Keratinocyte (primary cell): ENCODE results near the gene PLTP. TPM values are rescaled to one million over a fixed set of nuclear protein-coding genes. Genes with fewer than 3 reads are reported as not detected.
"Not testable (repeated sequence)": the region's sequence is repeated elsewhere in the genome, so short reads cannot be mapped to it uniquely, and the experiment has no call there.

Source experiments
- DNase-seq: peaks from one replicate; pipeline ENCODE4 v3.0.0-alpha.2; 2011; ENCODE audit warnings: low read depth, missing footprints, low spot score
- FAIRE-seq: peaks from 2 replicates; lab custom pipeline; 2011; peaks lifted over from hg19 to GRCh38; lab: Jason Lieb, UNC
- H2AFZ ChIP-seq: 2 replicates; pipeline ENCODE4 v1.6.0; 2012; ENCODE audit warnings: low read length, control low read depth, inconsistent platforms; ENCODE audit not compliant: control insufficient read depth
- H3K27ac ChIP-seq: 2 replicates; pipeline ENCODE4 v1.5.1; 2011; ENCODE audit warnings: low read length; ENCODE audit not compliant: control insufficient read depth, insufficient read depth
- H3K27me3 ChIP-seq: 3 replicates; pipeline ENCODE4 v1.6.0; 2011; ENCODE audit warnings: low read length; ENCODE audit not compliant: control insufficient read depth, insufficient read depth; ENCODE audit errors: extremely low read depth
- H3K36me3 ChIP-seq, 2 experiments: 2 replicates in 1 of 2; 3 replicates in 1 of 2; pipeline ENCODE4 v1.5.1; 2011; ENCODE audit warnings: low read length in 2 of 2, mild to moderate bottlenecking in 1 of 2; ENCODE audit not compliant: control insufficient read depth in 2 of 2, insufficient read depth in 2 of 2; ENCODE audit errors: extremely low read depth in 1 of 2
- H3K4me1 ChIP-seq: 3 replicates; pipeline ENCODE4 v1.5.1; 2011; ENCODE audit warnings: low read length; ENCODE audit not compliant: control insufficient read depth, insufficient read depth; ENCODE audit errors: extremely low read depth
- H3K4me2 ChIP-seq: 3 replicates; pipeline ENCODE4 v1.6.0; 2011; ENCODE audit warnings: low read depth, low read length; ENCODE audit not compliant: control insufficient read depth, insufficient read depth; ENCODE audit errors: extremely low read depth
- H3K4me3 ChIP-seq, 3 experiments: fragments of 200-600 bp in 1 of 3; sonication (generic) in 1 of 3; 2 replicates in 2 of 3; 3 replicates in 1 of 3; pipeline ENCODE4 v1.5.1; 2011 to 2016; ENCODE audit warnings: low read length in 3 of 3, mild to moderate bottlenecking in 3 of 3, control low read depth in 2 of 3, inconsistent platforms in 1 of 3, low read depth in 1 of 3, mixed read lengths in 1 of 3, mixed run types in 1 of 3, moderate library complexity in 1 of 3; ENCODE audit not compliant: control insufficient read depth in 2 of 3, insufficient read depth in 2 of 3; ENCODE audit errors: extremely low read depth in 1 of 3
- H3K79me2 ChIP-seq: 2 replicates; pipeline ENCODE4 v1.6.0; 2012; ENCODE audit warnings: low read length; ENCODE audit not compliant: control insufficient read depth, insufficient read depth
- H3K9ac ChIP-seq: 3 replicates; pipeline ENCODE4 v1.6.0; 2011; ENCODE audit warnings: low read length; ENCODE audit not compliant: control insufficient read depth, insufficient read depth; ENCODE audit errors: extremely low read depth
- H3K9me1 ChIP-seq: 3 replicates; pipeline ENCODE4 v1.6.0; 2011; ENCODE audit warnings: low read length; ENCODE audit not compliant: control insufficient read depth, insufficient read depth; ENCODE audit errors: extremely low read depth
- H3K9me3 ChIP-seq: 2 replicates; pipeline ENCODE4 v1.5.1; 2012; ENCODE audit warnings: low read depth, low read length; ENCODE audit not compliant: control insufficient read depth
- H4K20me1 ChIP-seq: 3 replicates; pipeline ENCODE4 v1.6.0; 2011; ENCODE audit warnings: low read length; ENCODE audit not compliant: control insufficient read depth, insufficient read depth; ENCODE audit errors: extremely low read depth
- EZH2 ChIP-seq: IDR thresholded peaks from one replicate; pipeline ENCODE4 v1.6.1; 2012; ENCODE audit warnings: inconsistent platforms, mild to moderate bottlenecking, low read length, moderate library complexity
- dilution Hi-C: fragments of 300-500 bp; cut with MboI; formaldehyde crosslinking; loops from one replicate; pipeline ENCODE4 v1.7.0; 2020; ENCODE audit warnings: low sequenced_read_pairs; ENCODE audit not compliant: extremely low pct_ligation_motif_present
- polyA plus RNA-seq, 5 experiments: library from polyadenylated mRNA; depleted of rRNA in 3 of 5; stranded (reverse) in 3 of 5; stranded (forward) in 1 of 5; unstranded in 1 of 5; fragments of >200 nt; gene quantifications; 1 replicate in 1 of 5; 2 replicates in 3 of 5; 3 replicates in 1 of 5; pipeline versions ENCODE4 v1.2.1 to v1.2.3, GENCODE V29; 2011 to 2012; ENCODE audit warnings: missing spikeins in 2 of 5, low read depth in 1 of 5, low replicate concordance in 1 of 5
- TF ChIP-seq, protein P1 (sequence below), 3 experiments: IDR thresholded peaks in 1 of 3; conservative IDR thresholded peaks in 1 of 3; optimal IDR thresholded peaks in 1 of 3; 2 replicates in 2 of 3; 3 replicates in 1 of 3; pipeline versions ENCODE3 to v1.5.1; 2011; ENCODE audit warnings: low read length in 3 of 3, mild to moderate bottlenecking in 3 of 3, moderate library complexity in 2 of 3, control low read depth in 1 of 3, inconsistent platforms in 1 of 3; ENCODE audit not compliant: insufficient read depth in 2 of 3; ENCODE audit errors: extremely low read depth in 1 of 3

Gene PLTP
- polyA plus RNA-seq, 1 donor (not counting 4 experiments of a cell fraction or from before 2014, with no cell fraction given), result 26.3 TPM

DNA sequence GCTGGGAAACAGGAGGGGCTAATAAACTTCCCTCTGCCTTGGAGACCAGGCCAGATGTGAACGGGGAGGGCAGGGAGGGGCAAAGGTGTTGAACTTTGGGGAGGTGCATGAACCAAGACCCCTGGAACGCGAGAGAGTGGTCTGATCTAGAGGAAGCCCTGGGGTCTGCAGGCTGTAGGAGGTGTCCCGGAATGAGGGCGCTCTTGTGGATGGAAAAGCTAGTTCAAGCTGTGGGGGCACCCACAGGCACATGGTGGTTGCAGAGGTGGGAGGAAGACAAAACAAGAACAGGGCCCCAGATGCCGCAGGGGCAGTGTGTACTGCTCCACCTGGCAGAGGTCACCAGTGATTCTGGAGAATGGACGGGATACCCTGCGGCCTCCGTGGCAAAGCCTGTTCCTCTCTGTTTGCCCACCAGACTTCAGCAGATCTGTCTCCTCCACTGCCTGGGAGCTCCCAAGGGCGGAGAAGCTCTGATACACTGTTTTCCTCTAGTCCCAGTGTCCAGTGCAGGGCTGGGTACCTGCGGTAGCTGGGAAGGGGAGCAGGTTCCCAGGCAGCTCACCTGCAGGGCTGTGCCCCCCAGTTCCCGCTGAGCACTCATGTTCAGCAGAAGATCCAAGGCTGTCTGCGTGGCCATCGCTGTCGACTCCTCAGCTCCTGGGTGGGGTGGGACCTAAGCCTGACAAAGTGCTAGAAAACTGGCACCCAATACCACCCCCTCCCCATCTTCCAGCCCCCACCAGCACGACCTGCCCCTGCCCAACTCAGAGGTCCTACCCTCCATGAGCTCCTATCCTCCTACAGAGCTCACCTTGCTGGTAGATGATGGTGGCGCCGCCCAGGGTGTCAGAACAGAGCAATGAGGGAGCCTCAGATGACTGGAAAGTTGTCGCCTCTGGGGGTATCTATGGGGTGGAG, 45.3 kb upstream of the PLTP start:
- Histone ChIP-seq H3K27me3 (no peaks in the 10 kb centered on the region), H3K9me3 (no peaks in the 10 kb centered on the region), H3K4me2 (no peak overlapping the region), H2AFZ (no peak overlapping the region), H3K79me2 (no peaks in the 10 kb centered on the region), H3K9ac (no peak overlapping the region), H3K9me1 (no peaks in the 10 kb centered on the region), H4K20me1 (no peaks in the 10 kb centered on the region), H3K4me3 (no peak overlapping the region), H3K36me3 (peaks cover 49 to 62% of the 10 kb centered on the region in 2 experiments), H3K4me1 (no peaks in the 10 kb centered on the region), H3K27ac (no peak overlapping the region)
- FAIRE-seq (no peak), DNase-seq (no peak)
- dilution Hi-C loops, result no loop called here
- TF ChIP-seq, protein P1, sequence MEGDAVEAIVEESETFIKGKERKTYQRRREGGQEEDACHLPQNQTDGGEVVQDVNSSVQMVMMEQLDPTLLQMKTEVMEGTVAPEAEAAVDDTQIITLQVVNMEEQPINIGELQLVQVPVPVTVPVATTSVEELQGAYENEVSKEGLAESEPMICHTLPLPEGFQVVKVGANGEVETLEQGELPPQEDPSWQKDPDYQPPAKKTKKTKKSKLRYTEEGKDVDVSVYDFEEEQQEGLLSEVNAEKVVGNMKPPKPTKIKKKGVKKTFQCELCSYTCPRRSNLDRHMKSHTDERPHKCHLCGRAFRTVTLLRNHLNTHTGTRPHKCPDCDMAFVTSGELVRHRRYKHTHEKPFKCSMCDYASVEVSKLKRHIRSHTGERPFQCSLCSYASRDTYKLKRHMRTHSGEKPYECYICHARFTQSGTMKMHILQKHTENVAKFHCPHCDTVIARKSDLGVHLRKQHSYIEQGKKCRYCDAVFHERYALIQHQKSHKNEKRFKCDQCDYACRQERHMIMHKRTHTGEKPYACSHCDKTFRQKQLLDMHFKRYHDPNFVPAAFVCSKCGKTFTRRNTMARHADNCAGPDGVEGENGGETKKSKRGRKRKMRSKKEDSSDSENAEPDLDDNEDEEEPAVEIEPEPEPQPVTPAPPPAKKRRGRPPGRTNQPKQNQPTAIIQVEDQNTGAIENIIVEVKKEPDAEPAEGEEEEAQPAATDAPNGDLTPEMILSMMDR (optimal IDR thresholded peaks at IDR 0.05 in 1 of 3, IDR thresholded peaks at IDR 0.05 in 1 of 3, conservative IDR thresholded peaks at IDR 0.05 in 1 of 3; ENCODE audit: extremely low read depth in 1 of 3, insufficient read depth in 2 of 3, low read length in 3 of 3), result no peak
- no peak for TF ChIP-seq EZH2

DNA sequence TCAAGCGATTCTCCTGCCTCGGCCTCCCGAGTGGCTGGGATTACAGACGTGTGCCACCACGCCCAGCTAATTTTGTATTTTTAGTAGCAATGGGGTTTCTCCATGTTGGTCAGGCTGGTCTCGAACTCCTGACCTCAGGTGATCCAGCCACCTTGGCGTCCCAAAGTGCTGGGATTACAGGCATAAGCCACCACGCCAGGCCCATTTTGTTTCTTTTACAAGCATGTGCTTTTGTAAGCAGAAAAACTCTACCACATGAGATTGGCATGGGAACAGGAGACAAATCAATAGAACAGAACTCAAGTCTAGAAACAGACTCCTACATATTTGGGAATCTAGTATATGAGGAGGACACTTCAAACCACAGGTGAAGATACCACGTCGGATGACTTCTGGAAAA, 44.4 kb upstream of the PLTP start:
- H3K79me2 ChIP-seq, DNase-seq, H3K9ac ChIP-seq, H3K27ac ChIP-seq, H3K9me1 ChIP-seq, dilution Hi-C loops, H3K9me3 ChIP-seq, H3K4me1 ChIP-seq, H3K4me2 ChIP-seq, H3K27me3 ChIP-seq, H2AFZ ChIP-seq, H3K4me3 ChIP-seq, FAIRE-seq, H4K20me1 ChIP-seq: not testable (repeated sequence)
- peaks cover 42 to 62% of the 10 kb centered on the region in 2 experiments for H3K36me3 ChIP-seq
